M059J (cell line): ENCODE measurements around the gene S100B. TPM values are rescaled to one million over a fixed set of nuclear protein-coding genes. Genes with fewer than 3 reads are reported as not detected.
A peak's percentile ranks its signal among the peaks of the same experiment; 100 is the strongest.
"Not testable (repeated sequence)": the region's sequence is repeated elsewhere in the genome, so short reads cannot be mapped to it uniquely, and the experiment has no call there.

Experiments
- DNase-seq: peaks from one replicate; pipeline ENCODE4 v3.0.0-alpha.2; 2012; ENCODE audit warnings: low read depth
- total RNA-seq: library from RNA; depleted of rRNA; stranded (reverse); fragments of >200 nt; shearing (Covaris generic); gene quantifications from 2 replicates; pipeline ENCODE4 v1.2.3, GENCODE V29; 2014; rRNA removed

S100B gene
- total RNA-seq: not detected in 2 replicates

GRCh38 chr21:46604975-46605766, at the start of gene S100B:
TSS of gene S100B (minus strand) at chr21:46605082. CDS start at chr21:46602415, 2,667 bp downstream.
- no peak for DNase-seq

- DNase-seq: no peak
Measured at GRCh38 chr21:46651121-46651520, 46.2 kb upstream of the S100B start.

- no peak for DNase-seq
Measured at GRCh38 chr21:46650476-46651098, 45.7 kb upstream of the S100B start.

- no peak for DNase-seq
Measured at GRCh38 chr21:46649356-46649755, 44.5 kb upstream of the S100B start.

GRCh38 chr21:46648539-46648938, 43.7 kb upstream of the S100B start:
- no peak for DNase-seq

GRCh38 chr21:46646541-46647154, 41.8 kb upstream of the S100B start:
- DNase-seq: no peak

- no peak for DNase-seq
Measured at GRCh38 chr21:46645840-46646239, 41.0 kb upstream of the S100B start.

- no peak for DNase-seq
Measured at GRCh38 chr21:46643379-46644177, 38.7 kb upstream of the S100B start.

- no peak for DNase-seq
Measured at GRCh38 chr21:46641656-46642055, 36.8 kb upstream of the S100B start.

GRCh38 chr21:46639489-46640386, 34.9 kb upstream of the S100B start:
- DNase-seq: peak; percentile 40

GRCh38 chr21:46637952-46638746, 33.3 kb upstream of the S100B start:
- peak; percentile 41 for DNase-seq

GRCh38 chr21:46636550-46637285, 31.8 kb upstream of the S100B start:
- DNase-seq: no peak

- no peak for DNase-seq
Measured at GRCh38 chr21:46636181-46636512, 31.3 kb upstream of the S100B start.

- peak; percentile 98 for DNase-seq
Measured at GRCh38 chr21:46635324-46636180, 30.7 kb upstream of the S100B start, which contains the start of gene PRMT2. TSS of gene PRMT2 (plus strand) at chr21:46635674. CDS start at chr21:46636952, 1,278 bp downstream.

- peak; percentile 92 for DNase-seq
Measured at GRCh38 chr21:46634966-46635323, 30.1 kb upstream of the S100B start.

GRCh38 chr21:46634427-46634826, 29.5 kb upstream of the S100B start:
- no peak for DNase-seq

- no peak for DNase-seq
Measured at GRCh38 chr21:46633566-46633965, 28.7 kb upstream of the S100B start.

GRCh38 chr21:46630915-46631314, 26.0 kb upstream of the S100B start:
- not testable (repeated sequence) for DNase-seq
